CD1c-positive myeloid dendritic cell (primary cell): ENCODE data around the gene C19orf25.
"Not testable (repeated sequence)": the region's sequence is repeated elsewhere in the genome, so short reads cannot be mapped to it uniquely, and the experiment has no call there.

ENCODE experiments used
- DNase-seq: peaks from one replicate; pipeline ENCODE4 v3.0.0-alpha.2; 2016; ENCODE audit errors: extremely low spot score

The C19orf25 gene

DNA sequence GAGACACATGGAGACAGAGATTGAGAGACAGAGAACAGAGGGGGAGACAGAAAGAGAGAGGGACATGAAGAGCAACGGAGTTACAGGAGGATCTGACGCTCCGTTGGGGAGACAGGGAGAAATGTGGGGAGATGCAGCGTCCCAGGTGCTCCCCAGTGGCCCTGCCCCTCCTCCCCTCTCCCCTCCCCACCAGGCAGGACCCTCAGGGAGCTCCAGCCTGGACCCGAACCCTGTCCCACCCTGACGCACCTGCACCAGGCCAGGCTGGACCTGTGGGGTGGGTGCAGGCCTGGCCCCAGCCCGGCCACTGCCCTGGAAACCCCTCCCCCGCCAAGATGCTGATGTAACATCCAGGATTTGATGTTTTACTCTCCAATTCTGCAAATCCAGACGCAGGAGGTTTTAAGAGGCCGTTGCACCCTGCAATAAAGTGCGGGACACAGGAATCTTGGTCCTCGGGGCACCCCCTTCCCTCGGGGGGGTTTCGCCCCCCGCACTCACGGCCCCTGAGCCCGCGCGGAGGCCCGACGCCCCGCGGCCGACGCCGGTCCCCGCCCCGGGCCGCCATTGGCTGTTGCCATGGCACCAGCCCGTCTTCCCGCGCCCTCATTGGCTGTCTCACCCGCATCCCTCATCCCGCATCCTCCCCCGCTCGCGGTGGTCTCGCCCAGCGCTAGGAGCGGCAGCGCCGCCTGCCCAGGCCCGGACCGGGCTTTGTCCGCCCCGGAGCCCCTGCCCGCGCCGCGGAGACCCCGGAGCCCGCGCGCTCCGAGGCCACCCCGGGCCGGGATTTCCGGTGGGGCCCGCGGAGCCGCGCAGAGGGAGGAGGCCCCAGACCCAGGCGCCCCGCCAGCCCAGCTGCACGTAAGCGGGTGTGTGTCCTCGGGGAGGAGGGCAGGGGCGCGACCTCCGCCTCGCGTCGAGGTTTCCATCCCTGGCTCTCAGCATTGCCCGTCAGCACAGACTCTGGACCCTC lies 29.3 kb downstream of the C19orf25 start, which contains the start of gene APC2:
TSS of gene APC2 (plus strand) at position 655 of the 976 bp plus-strand sequence. CDS start 2,881 bp downstream, outside the sequence.
- no peak for DNase-seq

DNA sequence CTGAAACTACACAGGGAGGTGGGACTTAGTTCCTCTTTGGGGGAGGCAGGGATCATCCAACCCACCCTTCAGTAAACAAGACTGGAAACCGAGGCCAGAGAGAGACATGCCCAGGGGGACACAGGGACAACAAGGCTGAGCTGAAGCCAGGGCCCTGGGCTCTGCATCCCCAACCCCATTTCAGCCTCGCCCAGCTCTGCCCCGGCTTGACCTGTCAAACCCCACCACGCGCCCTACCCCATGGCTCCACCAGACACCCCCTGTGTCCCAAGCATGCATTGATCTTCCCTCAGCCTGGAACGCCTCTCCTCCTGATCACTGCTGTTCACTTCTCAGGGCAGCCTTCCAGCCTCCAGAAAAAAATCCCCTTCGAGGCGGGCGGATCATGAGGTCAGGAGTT lies 31.1 kb downstream of the C19orf25 start:
- no peak for DNase-seq

DNA sequence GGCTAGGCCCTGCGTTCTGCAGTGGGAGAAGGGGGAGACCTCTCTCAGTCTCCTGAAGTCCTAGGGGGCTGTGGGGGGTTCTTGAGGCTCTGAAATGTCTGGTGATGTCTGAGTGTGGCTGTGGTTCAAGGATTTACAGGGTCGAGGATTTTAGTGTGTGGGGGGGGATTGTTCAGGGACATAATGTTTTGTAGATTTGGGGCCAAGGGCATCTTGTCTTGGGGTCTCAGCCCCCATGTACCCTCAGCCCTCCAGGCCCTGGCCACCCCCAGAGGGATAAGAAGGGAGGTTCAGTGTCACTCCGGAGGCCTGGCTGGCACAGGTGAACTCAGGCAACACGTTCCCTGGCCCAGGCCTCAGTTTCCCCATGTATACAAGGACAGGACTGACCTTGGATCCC lies 31.5 kb downstream of the C19orf25 start:
- DNase-seq = no peak

DNA sequence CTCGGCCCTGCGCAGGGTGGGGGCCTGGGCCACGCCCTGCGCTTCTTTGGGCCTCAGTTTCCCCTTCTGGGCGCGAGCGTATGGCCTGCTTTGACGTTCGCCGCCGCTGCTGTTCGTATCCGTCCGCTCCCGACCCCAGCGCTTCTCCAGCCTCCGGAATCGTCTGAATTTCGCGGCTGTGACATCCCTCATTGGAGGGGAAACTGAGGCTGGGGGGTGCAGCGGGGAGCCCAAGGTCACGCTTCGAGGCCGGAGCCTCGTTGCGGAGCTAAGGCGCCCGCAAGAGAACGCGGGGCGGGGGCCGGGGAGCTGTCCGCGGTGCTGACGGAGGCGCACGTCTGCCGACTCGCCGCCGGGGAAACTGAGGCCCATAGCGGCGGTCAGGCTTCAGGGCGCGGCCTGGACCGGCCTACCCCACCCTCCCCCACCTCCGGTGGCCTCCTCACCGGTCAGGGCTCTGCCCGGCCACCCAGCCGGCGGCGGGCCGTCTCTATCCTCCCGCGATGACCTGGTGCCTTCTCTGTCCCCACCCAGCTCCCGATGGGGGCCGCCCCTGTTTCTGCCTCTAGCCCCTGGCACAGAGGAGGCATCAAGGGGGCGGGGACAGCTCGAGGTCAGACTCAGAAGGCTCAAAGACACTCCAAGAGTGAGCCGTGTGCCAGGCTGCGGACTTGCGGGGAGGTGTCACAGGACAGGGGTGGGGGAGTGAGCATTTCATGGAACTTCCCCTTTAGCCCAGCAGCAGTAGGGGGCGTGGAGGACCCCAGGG lies 32.1 kb downstream of the C19orf25 start:
- peak; percentile 21 for DNase-seq

DNA sequence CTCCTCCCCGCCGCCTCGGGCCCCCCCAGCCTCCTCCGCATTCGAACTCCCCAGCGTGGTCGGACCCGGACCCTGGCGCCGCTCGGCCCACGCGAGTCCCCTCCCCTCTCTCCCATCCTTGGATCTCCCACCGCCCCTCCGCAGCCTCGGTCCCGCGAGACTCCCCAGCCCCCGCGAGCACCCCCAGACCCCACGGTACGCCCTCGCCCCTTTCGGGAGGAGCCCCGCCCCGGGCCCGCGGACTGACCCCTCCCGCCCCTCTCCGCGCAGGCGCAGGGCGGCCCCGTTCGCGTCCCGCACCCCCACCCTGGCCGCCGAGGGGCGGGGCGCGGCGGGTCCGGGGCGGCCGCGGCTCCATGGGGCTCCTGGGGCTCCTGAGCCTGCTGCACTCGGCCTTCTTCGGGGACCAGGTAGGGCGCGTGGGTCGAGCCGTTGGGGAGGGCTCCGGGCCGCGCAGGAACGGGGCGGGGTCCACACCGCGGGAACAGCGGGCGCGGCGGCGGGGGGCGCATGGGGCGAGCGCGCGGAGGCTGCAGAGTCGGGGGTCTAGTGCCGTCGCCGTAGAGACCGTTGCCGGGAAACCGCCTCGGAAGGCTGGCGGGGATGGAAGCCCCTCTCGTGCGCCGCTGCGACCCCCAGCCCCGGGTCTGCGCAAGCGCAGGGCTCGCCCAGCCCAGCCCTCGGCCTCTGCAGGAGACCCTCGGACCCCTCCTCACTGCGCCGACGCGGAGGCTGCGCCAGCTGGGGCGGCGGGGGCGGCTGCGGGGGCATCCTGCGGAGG lies 32.9 kb downstream of the C19orf25 start:
- DNase-seq = no peak

DNA sequence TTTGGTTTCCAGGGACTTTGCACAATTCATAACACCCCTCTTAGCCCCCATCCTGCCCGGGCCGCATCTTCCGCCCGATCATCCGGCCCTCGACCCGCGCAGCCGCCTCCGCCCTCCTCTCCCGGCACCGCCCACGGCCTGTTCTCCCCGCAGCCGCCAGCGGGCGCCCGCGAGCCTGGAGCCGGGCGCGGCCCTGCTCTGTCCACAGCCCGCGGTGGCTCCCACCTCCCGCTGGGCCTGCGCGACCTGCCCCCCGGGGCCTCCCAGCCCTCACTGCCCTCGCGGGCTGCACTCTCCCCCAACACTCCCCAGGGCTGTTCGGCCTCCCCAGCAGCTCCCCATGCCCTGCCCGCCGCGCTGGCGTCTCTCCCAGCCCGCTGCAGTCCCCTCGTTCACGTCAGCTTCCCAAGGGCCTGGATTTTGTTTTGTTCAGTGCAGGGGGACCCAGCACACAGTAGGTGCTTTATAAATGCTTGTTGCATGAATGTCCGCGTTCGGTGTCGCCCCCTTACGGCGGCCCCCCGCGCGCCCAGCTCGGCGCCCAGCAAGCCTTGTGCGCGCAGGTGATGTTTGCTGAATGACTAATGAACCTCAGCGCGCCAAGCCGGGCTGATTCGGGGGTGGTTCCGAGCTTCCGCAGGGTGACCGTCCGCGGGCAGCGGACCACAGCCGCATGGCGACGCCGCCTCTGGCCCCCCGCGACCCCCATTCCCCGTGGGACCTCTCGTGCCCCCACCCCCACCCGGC lies 33.7 kb downstream of the C19orf25 start:
- peak; percentile 84 for DNase-seq

DNA sequence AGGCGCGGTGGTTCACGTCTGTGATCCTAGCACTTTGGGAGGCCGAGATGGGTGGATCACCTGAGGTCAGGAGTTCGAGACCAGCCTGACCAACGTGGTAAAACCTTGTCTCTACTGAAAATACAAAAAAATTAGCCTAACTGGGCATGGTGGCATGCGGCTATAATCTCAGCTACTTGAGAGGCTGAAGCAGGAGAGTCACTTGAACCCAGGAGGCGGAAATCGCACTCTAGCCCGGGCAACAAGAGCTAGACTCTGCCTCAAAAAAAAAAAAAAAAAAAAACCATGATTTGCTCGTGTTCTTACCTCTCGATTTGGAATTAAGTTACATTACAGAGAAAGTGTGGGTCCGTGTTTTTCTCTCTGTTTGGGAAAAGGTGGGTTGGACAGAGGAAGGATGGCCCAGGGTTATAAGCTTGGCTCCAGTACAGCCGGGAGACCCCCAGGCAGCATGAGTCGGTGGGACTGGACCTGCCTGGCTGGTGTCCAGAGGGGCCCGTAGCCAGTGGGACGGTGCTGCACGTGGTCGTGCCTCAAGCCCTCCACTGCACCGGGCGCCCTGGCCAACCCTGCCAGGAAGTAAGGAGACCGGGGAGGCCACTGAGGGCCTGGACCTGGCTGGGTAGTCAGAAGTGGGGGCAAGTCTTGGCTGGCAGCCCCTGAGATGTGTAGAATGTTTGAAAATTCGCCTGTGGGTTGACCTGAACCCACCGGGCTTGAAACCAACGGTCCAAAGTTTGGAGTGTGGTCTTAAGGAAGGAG lies 37.2 kb downstream of the C19orf25 start:
- DNase-seq = no peak

DNA sequence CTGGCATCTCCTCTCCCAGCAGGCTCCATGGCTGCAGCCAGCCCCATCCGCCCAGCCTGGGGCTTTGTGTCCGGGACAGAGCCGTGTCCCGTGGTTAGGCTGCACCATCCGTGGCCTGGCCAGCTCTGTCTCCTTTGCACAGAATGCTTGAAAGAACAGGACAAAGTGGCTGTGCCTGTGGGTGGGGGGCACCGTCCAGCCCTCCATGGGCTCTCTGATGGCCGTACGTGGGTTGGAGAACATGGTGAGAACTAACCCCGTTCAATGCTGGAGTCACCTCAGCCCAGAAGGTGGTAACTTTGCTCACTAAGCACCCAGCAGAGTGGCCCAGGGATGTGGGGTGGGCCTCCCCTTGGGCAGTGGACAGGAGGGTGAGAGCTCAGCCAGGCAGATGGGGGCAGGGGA lies 38.0 kb downstream of the C19orf25 start:
- DNase-seq = no peak

DNA sequence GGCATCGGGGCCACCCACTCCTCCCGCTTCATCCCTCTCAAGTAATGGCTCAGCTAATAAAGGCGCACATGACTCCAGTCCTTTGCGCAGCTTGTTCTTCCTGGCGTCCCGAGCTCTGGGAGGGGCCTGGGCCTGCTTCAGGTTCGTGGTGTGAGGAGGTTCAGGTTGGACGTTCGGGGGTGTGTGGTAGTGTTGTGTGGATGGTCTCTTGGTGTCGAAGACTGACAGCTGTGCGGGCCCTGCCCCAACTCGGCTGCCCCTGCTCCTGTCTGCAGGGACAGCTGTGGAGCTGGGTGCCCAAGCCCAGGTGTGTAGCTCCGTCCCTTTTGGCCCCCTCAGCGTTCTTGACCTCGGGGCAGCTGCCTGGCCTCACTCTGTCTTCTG lies 38.6 kb downstream of the C19orf25 start:
- DNase-seq = no peak

DNA sequence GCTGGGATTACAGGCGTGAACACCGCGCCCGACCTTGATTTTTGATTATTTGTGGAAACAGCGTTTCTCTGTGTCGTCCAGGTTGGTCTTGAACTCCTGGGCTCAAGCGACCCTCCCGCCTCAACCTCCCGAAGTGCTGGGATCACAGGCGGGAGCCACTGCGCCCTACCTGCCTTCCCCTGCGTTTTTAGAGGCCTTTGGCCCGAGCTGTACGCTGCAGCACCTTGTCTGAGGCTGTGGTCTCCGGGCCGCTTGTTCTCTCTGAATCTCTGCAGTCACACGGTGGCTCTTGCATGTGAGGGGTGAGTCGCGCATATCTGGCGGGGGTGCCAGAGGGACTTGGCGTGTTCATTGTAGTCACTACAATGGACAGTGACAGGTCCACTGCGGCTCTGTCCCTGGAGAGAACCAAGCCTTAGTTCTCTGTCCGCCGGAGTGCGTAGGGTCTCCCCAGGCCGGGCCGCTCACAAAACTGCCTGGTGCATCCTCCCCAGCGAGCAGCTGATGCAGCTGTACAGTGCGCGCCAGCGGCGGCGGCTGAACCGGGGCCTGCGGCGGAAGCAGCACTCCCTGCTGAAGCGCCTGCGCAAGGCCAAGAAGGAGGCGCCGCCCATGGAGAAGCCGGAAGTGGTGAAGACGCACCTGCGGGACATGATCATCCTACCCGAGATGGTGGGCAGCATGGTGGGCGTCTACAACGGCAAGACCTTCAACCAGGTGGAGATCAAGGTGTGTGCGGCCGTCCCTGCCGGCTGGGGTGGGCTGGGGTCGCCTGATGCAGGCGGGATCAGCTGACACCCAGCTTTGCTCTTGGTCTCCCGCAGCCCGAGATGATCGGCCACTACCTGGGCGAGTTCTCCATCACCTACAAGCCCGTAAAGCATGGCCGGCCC lies 39.2 kb downstream of the C19orf25 start:
- not testable (repeated sequence) for DNase-seq

DNA sequence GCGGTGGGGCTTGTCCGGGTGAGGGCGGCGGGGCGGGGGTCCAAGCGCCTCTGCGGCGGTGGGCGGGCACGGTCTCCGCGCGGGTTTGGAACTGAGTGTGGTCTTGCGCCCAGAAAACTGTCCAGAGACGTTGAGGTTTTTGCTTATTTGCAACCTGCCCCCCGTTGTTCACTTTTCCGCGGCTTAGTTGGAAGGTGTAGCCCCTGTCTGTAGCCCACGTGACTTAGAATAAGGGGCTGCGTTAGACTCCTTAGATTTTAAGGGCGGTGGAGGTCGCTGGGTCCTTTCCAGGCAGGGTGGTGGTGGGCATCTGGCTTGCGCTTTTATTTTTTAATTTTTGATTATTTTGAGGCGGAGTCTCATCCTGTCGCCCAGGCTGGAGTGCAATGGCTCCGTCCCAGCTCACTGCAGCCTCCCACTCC lies 40.1 kb downstream of the C19orf25 start:
- DNase-seq = no peak

DNA sequence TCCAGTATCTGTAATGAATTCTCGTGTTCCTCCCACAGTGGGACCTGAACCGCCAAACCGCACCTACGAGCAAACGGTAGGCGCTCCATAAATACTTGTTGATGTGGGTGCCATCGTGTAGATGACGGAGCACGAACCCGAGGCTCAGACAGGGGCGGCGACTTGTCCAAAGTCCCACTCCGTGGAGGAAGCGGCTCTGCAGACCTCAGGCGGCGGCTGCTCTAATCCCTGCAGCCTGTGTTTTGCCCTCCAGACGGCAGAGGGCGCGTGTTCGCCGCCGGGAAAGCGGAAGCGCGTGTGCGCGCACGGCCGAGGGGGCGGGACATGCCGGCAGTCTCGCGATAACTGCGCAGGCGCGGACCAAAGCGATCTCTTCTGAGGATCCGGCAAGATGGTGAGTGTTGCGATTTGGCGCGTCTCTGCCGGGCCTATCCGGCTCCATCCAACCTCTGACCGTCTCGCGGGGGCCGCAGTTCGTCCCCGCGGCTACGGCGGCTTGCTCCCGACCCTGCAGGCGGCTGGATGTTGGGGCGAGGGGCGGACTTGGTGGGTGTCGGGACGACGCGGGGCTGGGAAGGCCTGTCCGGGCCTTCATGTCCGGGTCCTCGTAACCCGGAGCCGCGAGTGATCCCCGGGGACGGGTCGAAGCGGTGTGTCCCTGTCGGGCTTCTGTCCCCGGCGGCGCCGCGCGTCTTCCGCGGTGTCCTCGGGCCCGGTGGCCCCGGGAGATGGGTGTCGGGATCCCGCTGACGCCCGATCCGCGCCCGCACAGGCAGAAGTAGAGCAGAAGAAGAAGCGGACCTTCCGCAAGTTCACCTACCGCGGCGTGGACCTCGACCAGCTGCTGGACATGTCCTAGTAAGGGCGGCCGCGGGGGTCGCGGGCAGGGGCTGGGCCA lies 40.7 kb downstream of the C19orf25 start, which contains the start of gene RPS15:
TSS of gene RPS15 (plus strand) at position 362 of the 898 bp plus-strand sequence. CDS start at position 392, 30 bp downstream.
- peak; percentile 99 for DNase-seq

DNA sequence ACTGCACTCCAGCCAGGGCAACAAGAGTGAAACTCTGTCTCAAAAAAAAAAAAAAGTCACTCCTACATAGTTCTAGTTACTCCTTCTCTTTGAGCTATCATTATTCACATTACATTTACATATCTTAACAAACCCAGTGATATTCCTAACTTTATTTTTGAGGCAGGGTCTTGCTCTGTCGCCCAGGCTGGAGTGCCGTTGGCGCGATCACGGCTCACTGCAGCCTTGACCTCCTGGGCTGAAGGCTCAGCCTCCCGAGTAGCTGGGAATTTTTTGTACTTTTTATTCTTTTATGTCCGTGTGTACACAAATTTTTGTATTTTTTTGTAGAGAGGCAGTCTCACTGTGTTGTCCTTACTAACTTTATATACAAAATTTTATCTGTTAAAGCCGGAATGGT lies 41.4 kb downstream of the C19orf25 start:
- DNase-seq = no peak

DNA sequence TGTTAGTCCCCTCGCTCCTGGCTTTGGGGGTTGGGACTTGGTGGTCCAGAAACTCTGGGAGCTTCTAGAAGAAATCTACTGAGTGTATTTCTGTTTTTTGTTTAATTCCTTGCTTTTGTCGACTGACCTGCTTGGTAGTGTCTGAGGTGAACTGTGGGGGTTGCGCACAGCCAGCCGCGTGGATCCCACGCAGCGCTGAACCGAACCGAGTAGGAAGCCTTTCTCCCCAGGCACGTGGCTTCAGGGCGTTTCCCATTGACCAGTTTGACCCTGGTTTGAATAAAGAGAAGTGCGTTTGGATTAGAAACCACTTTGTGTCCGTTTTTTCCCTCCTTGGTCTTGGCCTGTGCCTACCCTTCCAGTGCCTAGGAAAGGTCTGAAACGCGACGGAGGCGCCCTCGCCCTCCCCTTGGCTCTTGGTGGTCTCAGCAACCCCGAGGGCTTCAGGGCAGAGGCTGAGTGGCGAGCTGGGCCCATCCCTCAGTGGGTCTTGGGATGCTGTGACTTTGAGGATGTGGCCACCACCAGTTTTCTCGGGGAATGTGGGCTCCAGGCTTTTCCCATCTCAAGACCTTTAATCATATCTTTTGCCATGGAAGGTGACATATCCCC lies 43.5 kb downstream of the C19orf25 start:
- DNase-seq = peak; percentile 34

DNA sequence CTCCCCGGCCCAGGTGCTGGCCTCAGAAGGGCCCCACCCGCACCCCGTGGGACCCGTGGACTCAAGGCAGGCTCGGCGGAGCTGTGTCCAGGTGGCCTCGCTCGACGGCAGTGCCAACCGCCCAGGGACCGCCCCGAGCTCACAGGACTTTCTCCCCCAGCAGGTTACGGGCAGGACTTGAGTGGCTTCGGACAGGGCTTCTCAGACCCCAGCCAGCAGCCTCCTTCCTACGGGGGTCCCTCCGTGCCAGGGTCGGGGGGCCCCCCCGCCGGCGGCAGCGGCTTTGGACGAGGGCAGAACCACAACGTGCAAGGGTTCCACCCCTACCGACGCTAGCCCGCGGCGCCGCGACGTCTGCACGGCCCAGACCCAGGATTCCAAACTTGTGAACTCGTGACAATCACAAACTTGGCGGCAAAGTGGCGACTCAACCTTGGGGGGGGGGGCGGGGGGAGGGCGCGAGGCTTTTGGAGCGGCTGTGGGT lies 44.4 kb downstream of the C19orf25 start:
- no peak for DNase-seq

DNA sequence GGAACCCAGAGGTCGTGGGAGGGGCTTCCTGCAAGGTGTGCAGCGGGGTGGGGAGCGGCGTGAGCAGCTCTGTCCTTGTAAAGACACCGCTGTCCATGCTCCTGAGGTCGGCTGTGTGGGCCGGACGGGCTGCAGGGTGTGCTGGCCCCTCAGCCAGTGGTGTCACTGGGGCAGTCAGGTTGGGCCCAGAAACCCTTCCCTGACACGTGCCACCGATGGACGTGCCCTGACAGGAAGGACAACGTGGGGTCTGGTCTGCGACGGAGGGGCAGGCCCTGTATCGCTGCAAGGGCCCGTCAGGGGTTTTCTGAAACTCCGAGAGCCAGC lies 45.0 kb downstream of the C19orf25 start:
- DNase-seq = no peak

DNA sequence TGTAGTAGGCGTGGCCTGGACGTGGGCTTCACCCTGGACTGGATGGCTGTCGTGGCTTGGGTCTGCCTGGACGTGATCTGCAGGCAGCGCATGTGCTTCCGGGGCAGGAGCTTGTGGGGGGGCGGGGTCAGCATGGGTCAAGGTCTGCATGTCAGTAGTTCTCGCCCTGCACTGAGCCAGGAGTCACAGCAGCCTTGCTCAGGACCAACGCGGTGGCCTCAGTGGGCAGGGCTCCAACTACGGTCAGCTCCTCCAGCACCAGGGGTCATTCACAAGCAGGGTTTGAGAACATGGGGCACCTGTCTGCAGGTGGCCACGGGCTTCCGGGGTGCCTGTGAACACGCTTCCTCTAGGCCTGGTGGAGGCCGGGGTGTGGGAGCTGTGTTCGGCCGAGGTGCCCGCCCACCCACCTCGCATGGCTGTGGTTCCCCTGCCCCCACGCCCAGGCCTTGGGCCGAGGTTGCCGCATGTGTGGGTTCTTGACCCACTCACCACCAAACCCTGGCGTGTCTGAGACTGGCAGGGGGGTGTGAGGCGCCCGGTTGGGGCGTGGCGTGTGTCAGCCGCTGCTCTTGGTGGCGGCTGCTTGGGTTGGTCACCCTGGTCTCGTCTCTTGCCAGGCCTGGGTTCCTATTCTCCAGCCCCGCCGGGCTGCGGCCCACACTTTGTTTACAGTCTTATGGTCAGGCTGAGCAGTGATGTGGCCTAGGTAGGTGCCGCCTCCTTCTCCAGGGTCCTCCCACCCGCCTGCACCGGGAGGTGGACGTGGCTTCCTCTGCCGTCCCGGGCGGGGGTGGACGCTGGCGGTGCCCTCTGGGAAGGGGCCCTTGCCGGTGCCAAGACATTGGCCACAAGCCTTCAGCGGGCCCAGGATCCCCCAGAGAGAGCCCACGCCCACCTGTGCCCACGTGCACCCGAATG lies 45.6 kb downstream of the C19orf25 start:
- no peak for DNase-seq
